GM19372 (cell line): ENCODE data around the gene KLHL22.
"Not testable (repeated sequence)": the region's sequence is repeated elsewhere in the genome, so short reads cannot be mapped to it uniquely, and the experiment has no call there.

ENCODE experiments used
- ATAC-seq: cut with Tn5 transposase; IDR thresholded peaks from one replicate; pipeline ENCODE4 v1.9.1; 2021; ENCODE audit warnings: mild to moderate bottlenecking, low read depth, moderate library complexity; ENCODE audit not compliant: unreplicated experiment

The KLHL22 gene

GRCh38 chr22:20405291-20405930 is 90.2 kb downstream of the KLHL22 start:
- no peak for ATAC-seq

- ATAC-seq, result no peak
Measured at GRCh38 chr22:20404881-20405280, 90.7 kb downstream of the KLHL22 start.

- no peak for ATAC-seq
Measured at GRCh38 chr22:20403779-20404140, 91.8 kb downstream of the KLHL22 start.

- ATAC-seq, result no peak
Measured at GRCh38 chr22:20402960-20403778, 92.4 kb downstream of the KLHL22 start.

DNA sequence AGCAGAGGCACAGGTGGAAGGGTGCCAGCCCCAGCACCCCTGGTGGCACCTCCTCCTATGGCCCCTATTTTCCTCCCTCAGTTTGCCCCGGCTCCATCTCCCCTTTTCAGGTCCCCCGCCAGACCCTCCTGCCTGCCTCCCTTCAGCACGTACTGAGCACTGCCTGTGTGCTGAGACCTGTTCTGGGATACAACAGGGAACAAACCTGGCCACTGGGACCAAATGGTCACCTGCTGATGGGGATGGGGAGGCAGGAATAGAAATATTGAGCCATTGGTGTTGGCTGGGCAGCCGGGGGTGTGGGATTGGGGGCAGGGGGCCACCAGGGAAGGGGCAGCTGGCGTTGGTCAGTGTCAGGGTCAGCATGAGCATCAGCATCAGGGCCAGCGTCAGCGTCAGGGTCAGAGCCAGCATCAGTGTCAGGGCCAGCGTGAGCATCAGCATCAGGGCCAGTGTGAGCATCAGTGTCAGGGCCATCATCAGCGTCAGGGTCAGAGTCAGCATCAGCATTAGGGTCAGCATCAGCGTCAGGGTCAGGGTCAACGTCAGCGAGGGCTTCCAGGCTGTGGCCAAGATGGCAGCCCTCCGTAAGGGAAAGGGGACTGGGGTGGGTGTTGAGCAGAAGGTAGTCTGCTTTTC is 94.1 kb downstream of the KLHL22 start:
- no peak for ATAC-seq

DNA sequence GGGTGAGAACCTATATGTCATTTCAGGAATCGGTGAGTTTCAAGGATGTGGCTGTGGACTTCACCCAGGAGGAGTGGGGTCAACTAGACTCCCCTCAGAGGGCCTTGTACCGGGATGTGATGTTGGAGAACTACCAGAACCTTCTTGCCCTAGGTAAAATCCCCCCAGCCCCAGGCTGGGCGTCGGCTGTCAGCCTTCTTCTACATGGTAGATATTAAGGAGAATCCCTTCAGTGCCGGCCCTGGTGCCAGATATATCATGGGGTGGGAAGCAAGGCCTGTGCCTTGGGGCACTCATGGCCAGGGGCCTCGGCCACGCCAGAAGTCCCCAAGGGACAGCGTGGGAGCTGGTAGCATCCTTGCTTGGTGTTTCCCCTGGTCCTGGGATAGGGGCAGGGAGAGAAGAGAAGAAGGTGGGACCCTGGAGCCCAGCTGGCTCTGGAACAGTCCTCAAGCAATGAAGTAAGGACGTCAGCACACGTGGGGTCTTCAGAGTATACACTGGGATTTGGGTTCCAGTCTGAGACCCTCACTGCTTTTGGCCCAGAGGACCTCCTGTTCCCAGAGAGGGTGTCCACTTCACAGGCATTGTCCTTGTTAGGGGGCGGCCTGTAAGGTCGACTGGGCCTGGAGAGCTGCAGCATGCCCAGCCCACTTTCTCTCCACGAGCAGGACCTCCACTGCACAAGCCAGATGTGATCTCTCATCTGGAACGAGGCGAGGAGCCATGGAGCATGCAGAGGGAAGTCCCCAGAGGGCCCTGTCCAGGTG is 94.8 kb downstream of the KLHL22 start:
- ATAC-seq, result no peak

GRCh38 chr22:20399866-20400605 is 95.6 kb downstream of the KLHL22 start:
- no peak for ATAC-seq

DNA sequence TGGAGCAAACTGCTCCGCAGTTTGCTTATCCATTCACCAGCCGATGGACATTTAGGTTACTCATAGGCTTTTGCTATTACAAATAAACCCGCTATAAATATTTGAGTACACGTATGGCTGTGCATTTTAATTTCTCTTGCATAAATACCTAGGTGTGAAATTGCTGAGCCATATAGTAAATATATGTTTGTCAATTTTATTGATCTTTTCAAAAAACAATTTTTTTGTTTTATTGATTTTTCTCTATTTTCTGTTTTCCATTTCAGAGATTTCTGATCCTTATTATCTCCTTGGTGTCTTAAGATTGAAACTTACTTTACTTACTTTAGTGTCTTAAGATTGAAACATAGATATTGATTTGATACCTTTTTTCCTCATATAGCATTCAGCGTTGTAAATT is 97.2 kb downstream of the KLHL22 start:
- no peak for ATAC-seq

- no peak for ATAC-seq
Measured at GRCh38 chr22:20397498-20397897, 98.1 kb downstream of the KLHL22 start.

GRCh38 chr22:20396639-20397038 is 99.0 kb downstream of the KLHL22 start:
- ATAC-seq, result no peak

DNA sequence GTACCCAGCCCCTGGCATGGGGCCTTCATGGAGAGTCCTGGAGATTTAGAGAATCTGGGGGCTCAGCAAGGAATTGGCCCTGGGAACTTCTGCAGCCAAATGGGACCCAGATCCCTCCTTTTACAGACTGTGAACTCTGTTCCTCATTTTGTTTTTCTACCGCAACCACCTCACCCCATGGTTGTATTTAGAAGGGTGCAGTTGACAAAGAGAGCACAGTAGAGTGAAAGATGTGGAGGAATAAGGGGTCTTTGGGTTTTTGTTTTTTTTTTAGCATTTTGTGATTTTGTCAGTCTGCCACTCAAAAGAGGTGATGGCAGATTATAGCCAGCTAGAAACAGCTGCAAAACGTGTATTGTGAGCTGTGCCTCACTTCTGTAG is 99.7 kb downstream of the KLHL22 start:
- no peak for ATAC-seq

- ATAC-seq, result no peak
Measured at GRCh38 chr22:20395181-20395906, 100.3 kb downstream of the KLHL22 start.

GRCh38 chr22:20393705-20394476 is 101.7 kb downstream of the KLHL22 start, which contains the start of gene ZNF74:
TSS of gene ZNF74 (plus strand) at chr22:20394151. CDS start at chr22:20394629, 478 bp downstream.
- peak; percentile 80 for ATAC-seq

DNA sequence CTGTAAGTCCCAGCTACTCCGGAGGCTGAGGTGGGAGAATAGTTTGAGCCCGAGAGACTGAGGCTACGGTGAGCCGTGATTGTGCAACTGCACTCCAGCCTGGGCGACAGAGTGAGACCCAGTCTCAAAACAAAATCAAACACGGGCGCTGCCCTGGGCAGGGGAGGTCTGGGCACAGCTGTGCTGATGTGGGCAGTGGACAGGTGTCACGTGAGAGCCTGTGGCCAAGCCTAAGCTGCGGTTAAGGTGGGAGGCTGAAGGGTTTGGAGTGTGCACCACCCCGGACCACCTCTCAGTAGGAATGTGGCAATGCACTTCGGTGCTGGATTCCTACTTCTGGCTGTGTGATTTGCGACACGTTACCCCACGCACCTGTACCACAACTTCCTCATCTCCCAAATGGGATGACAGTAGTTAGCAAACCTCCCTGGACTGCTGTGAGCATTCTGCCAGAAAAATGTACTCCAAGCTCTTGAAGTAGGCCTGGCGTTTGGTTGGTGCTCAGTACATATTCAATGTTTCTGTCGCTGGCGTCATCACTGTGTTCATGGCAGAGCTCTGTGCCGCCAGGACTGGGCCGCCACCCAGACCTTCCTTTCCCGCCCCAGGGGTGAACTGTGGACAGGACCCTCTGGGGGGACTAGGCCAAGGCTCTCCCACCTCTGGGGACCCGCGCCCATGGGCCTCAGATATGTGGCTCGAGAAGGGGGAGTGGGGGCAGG is 102.5 kb downstream of the KLHL22 start:
- no peak for ATAC-seq

DNA sequence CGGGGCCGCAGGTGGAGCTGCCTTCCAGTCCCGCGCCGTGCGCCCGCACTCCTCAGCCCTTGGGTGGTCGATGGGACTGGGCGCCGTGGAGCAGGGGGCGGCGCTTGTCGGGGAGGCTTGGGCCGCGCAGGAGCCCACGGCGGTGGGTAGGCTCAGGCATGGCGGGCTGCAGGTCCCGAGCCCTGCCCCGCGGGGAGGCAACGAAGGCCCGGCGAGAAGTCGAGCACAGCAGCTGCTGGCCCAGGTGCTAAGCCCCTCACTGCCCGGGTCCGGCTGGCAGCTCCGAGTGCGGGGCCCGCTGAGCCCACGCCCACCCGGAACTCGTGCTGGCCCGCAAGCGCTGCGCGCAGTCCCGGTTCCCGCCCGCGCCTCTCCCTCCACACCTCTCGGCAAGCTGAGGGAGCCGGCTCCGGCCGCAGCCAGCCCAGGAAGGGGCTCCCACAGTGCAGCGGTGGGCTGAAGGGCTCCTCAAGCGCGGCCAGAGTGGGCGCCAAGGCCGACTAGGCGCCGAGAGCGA is 103.2 kb downstream of the KLHL22 start:
- not testable (repeated sequence) for ATAC-seq
